ENCODE measurements around the gene CYP4Z1. TPM values are rescaled to one million over a fixed set of nuclear protein-coding genes. Genes with fewer than 3 reads are reported as not detected.
"Not testable (repeated sequence)": the region's sequence is repeated elsewhere in the genome, so short reads cannot be mapped to it uniquely, and the experiment has no call there.

Gene CYP4Z1
- total and polyA plus RNA-seq, 7 donors: 0.09 to 1.3 (median 0.22) TPM

DNA sequence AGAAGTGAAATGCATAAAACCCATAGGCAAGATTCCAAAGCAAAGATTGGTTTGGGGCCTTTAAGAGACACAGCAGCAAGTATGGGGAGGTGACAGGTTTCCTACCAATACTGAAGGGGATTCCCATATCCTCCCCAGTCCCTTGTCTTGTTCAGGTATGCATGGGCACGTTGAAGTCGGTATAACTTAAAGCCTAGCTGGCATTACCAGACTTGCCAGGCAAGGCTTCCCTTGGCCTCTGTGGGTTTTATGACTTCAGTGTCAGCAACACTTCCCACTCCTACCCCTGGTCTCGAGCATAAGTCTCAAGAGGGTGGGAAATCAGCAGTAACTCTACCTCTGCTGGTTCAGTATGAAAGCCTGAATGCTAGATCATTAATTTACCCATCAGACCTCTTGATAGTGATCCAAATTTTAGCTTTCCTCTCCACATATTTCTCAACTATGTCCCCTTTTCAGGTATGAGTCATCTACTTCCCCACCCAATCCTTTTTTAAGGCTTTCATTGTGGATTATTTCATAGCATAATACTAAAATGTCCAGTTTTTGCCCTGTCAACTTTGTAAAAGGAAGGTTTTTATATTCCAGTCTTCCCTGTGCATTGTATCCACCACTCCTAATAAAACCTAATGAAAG is 36.7 kb upstream of the CYP4Z1 start:
- TF ChIP-seq, protein P1, sequence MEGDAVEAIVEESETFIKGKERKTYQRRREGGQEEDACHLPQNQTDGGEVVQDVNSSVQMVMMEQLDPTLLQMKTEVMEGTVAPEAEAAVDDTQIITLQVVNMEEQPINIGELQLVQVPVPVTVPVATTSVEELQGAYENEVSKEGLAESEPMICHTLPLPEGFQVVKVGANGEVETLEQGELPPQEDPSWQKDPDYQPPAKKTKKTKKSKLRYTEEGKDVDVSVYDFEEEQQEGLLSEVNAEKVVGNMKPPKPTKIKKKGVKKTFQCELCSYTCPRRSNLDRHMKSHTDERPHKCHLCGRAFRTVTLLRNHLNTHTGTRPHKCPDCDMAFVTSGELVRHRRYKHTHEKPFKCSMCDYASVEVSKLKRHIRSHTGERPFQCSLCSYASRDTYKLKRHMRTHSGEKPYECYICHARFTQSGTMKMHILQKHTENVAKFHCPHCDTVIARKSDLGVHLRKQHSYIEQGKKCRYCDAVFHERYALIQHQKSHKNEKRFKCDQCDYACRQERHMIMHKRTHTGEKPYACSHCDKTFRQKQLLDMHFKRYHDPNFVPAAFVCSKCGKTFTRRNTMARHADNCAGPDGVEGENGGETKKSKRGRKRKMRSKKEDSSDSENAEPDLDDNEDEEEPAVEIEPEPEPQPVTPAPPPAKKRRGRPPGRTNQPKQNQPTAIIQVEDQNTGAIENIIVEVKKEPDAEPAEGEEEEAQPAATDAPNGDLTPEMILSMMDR (IDR thresholded peaks at IDR 0.05): no peak
- DNase-seq: no peak
- Histone ChIP-seq H3K36me3 (ENCODE audit: insufficient read depth in 1 of 2, low read depth in 1 of 2) (peaks cover 0 to 13% of the 10 kb centered on the region in 2 donors), H3K4me3 (no peak overlapping the region), H3K4me1 (no peaks in the 10 kb centered on the region), H3K27ac (no peak overlapping the region), H3K9me3 (no peaks in the 10 kb centered on the region), H3K27me3 (ENCODE audit: insufficient read depth in 3 of 3, low read length in 2 of 3) (no peaks in the 10 kb centered on the region)
- ATAC-seq: peak in 1 of 4 donors; percentile 36
- 64 to 70% (median 66%) methylated on average over 3 of the region's 3 CpGs for WGBS, 3 donors
- intact Hi-C loops (cut with DNase I): no loop called here

DNA sequence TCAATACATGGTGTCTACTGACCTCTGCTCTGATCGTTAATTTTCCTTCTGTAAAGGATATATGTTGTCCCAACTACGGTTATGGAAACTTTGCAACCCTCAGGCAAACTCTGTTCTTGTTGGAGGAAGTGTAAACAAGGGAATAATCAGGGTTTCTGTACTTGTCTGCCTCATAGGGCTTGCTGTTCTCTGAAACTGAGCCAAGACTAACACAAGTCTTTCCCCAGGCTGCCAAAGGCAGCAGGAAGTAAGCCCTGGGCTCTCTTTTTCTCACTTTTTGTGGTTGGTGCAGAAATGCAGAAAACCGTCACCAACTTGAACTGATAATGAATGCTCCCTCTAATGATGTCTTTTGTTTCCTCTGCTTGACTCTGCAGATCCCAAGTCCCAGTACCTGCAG is 36.0 kb upstream of the CYP4Z1 start:
- intact Hi-C loops (cut with DNase I): no loop called here
- Histone ChIP-seq H3K9me3 (no peaks in the 10 kb centered on the region), H3K27ac (no peak overlapping the region), H3K36me3 (ENCODE audit: insufficient read depth in 1 of 2, low read depth in 1 of 2) (peaks cover 0 to 17% of the 10 kb centered on the region in 2 donors), H3K4me1 (no peaks in the 10 kb centered on the region), H3K4me3 (no peak overlapping the region), H3K27me3 (ENCODE audit: insufficient read depth in 3 of 3, low read length in 2 of 3) (no peaks in the 10 kb centered on the region)
- ATAC-seq (peak in 2 of 4 donors; percentile 50 to 51), DNase-seq (no peak)
- TF ChIP-seq, protein P1 (IDR thresholded peaks at IDR 0.05): no peak
- 43 to 59% (median 50%) methylated on average over 3 of the region's 3 CpGs for WGBS, 3 donors

DNA sequence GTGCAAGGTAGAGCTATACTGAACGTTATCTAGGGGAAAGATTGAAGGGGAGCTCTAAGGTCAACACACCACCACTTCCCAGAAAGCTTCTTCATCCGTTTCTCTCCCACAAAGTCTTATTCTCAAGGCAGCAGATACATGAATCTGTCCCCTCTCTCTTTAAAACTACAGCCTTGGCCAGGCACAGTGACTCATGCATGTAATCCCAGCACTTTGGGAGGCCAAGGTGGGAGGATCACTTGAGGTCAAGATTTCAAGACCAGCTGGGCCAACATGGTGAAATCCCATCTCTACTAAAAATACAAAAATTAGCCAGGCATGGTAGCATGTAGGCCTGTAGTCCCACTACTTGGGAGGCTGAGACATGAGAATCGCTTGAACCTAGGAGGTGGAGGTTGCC is 35.4 kb upstream of the CYP4Z1 start:
- Histone ChIP-seq H3K9me3 (no peaks in the 10 kb centered on the region), H3K4me3 (no peak overlapping the region), H3K27ac (no peak overlapping the region), H3K4me1 (no peaks in the 10 kb centered on the region), H3K36me3 (ENCODE audit: insufficient read depth in 1 of 2, low read depth in 1 of 2) (peaks cover 0 to 18% of the 10 kb centered on the region in 2 donors), H3K27me3 (ENCODE audit: insufficient read depth in 3 of 3, low read length in 2 of 3) (no peaks in the 10 kb centered on the region)
- TF ChIP-seq, protein P1 (IDR thresholded peaks at IDR 0.05): no peak
- peak in 1 of 2 donors; percentile 18 for DNase-seq
- intact Hi-C loops (cut with DNase I): no loop called here
- WGBS, 3 donors: 62 to 69% (median 67%) methylated on average over 3 of the region's 3 CpGs
- ATAC-seq: peak in 1 of 4 donors; percentile 40

DNA sequence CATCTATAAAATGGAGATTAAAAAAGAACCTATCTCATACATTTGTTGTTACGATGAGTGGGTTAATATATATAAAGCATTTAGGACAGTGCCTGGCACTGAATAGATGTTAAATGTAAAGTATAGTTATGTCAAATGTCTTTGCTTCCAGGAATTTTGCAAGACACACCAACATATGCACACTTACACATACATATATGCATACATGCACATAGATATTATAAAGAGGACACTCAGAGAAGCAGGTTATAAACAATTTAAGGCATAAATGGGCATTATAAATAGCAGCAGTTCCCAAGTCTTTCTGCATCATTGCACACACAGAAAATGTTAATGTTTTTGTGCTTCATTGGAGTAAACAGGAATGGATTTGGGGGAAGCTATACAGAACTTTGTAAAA is 30.3 kb upstream of the CYP4Z1 start:
- intact Hi-C loops (cut with DNase I): no loop called here
- ATAC-seq (no peak), DNase-seq (no peak)
- no peak overlapping the region for H3K4me3 ChIP-seq
- H3K27ac ChIP-seq: no peak overlapping the region
- H3K36me3 ChIP-seq (ENCODE audit: insufficient read depth in 1 of 2, low read depth in 1 of 2): peaks cover 0 to 28% of the 10 kb centered on the region in 2 donors
- TF ChIP-seq, protein P1 (IDR thresholded peaks at IDR 0.05): no peak
- WGBS, 3 donors: 88 to 98% (median 94%) methylated on average over 1 of the region's 1 CpG
- no peaks in the 10 kb centered on the region for H3K27me3 ChIP-seq (ENCODE audit: insufficient read depth in 3 of 3, low read length in 2 of 3)
- no peaks in the 10 kb centered on the region for H3K4me1 ChIP-seq
- H3K9me3 ChIP-seq: no peaks in the 10 kb centered on the region

DNA sequence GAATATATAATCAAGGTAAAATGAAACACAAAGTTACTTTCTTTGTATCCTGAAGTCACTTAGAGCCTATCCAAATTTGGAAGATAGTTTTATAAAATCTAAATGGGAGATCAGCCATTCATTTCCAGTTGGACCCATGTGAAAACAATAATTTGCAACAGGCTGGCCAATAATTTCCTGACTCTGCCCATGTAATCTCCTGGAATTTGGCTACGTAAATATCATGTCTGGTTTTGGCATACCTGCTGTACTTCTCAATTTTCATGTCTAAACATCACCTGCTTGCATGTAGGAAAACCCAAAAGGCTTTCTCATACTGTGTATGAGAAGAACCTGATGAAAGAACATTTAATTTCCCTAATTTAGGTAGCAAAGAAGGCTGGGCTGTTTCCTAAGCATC is 7.7 kb upstream of the CYP4Z1 start:
- ATAC-seq (no peak), DNase-seq (no peak)
- H3K36me3 ChIP-seq (ENCODE audit: insufficient read depth in 1 of 2, low read depth in 1 of 2): no peaks in the 10 kb centered on the region
- TF ChIP-seq, protein P1 (IDR thresholded peaks at IDR 0.05): no peak
- no peak overlapping the region for H3K4me3 ChIP-seq
- 43 to 64% (median 58%) methylated on average over 1 of the region's 1 CpG for WGBS, 3 donors
- no peaks in the 10 kb centered on the region for H3K27me3 ChIP-seq (ENCODE audit: insufficient read depth in 3 of 3, low read length in 2 of 3)
- peaks cover 12% of the 10 kb centered on the region for H3K9me3 ChIP-seq
- intact Hi-C loops (cut with DNase I): no loop called here
- H3K4me1 ChIP-seq: no peaks in the 10 kb centered on the region
- H3K27ac ChIP-seq: no peak overlapping the region

DNA sequence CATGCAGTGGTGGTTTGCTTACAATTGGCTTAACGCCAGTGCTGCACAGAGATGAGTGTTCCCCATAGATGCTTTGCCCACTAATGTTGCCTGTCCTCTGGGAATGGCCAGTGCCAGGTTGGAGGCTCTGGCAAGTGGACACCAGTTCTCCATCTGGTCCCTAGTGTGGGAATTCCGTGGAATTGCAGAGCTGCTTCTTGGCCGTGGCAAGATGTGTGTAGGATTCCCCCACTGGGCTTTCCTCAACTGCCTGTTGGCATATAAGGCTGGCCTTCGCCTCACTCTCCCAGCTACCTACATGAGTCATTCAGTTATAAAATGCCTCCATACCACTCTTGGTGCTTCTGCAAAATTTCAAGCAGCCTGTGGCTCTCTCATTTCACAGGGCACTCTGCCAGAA is 2.0 kb downstream of the CYP4Z1 start:
- H3K27me3 ChIP-seq (ENCODE audit: insufficient read depth in 3 of 3, low read length in 2 of 3); ATAC-seq; H3K4me1 ChIP-seq; H3K9me3 ChIP-seq; DNase-seq; H3K4me3 ChIP-seq; H3K27ac ChIP-seq; intact Hi-C loops (cut with DNase I); H3K36me3 ChIP-seq (ENCODE audit: insufficient read depth in 1 of 2, low read depth in 1 of 2): not testable (repeated sequence)
- WGBS, 3 donors: 53 to 54% (median 54%) methylated on average over 4 of the region's 4 CpGs

DNA sequence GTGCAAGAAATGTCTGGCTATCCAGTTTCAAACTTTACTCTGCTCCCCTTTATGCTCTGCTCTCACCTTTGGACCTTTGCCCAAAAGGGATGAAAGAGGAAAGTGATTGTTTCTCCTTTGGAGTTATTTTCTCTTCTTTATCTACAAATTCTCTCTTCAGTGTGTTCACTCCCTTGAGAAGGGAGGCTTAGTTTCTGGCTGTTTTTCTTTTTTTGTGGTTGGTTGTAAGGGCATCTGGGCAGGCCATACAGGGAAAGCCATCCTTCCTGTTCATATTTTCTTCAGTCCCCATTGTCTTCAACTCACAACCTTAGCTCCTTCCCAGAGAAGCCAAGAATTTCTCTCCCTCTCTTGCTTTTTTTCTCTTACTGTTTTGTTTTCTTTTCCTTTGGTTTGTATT is 2.5 kb downstream of the CYP4Z1 start:
- ATAC-seq; H3K4me1 ChIP-seq; H3K4me3 ChIP-seq; H3K36me3 ChIP-seq (ENCODE audit: insufficient read depth in 1 of 2, low read depth in 1 of 2); intact Hi-C loops (cut with DNase I); DNase-seq; H3K27me3 ChIP-seq (ENCODE audit: insufficient read depth in 3 of 3, low read length in 2 of 3); H3K27ac ChIP-seq; H3K9me3 ChIP-seq: not testable (repeated sequence)
